Measurements from ENCODE around the gene MZT2B. TPM values are rescaled to one million over a fixed set of nuclear protein-coding genes. Genes with fewer than 3 reads are reported as not detected.
"Not testable (repeated sequence)": the region's sequence is repeated elsewhere in the genome, so short reads cannot be mapped to it uniquely, and the experiment has no call there.

MZT2B gene
- total RNA-seq, 2 experiments from 2014 or later, result 326 to 336 TPM

DNA sequence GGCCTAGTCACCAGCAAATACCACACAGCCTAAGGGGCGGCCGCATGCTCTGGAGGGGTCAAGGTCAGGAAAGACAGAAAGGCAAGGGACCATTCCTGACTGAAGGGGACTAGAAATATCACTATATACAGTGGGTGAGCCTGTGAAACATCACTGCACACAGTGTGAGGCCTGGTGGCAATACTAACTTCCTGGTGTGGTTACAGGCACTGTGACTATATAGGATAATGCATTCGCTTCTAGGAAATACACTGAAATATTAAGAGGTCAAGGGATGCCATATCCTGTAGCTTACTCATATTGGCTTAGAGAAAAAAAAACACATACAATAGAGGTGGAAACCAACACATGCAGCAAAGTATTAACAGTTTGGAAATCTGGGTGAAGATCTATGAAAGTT is 12.9 kb upstream of the MZT2B start:
- CTCF ChIA-PET, POLR2A ChIA-PET: not testable (repeated sequence)

GRCh38 chr2:130169896-130170295 is 12.2 kb upstream of the MZT2B start:
- POLR2A ChIA-PET, result no interaction called here
- CTCF ChIA-PET, result no interaction called here

DNA sequence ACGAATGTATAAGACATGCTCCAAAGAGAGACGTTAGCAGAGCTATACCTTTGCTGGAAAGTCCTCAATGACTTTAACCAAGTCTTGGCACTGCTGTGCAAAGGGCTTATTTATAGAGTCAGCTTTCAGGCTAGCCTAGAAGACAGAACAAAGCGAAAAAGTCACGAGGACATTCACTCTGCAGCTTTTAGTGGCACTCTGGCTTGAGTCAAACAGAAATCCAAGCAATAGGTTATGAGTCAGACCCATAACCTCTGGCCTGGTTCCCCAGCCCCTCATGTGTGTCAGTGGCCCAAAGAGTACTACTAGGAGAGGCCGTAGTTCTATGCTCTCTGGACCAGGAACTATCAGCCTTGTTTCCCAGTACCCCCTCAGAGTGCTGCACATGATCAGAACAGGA is 7.2 kb upstream of the MZT2B start:
- CTCF ChIA-PET, POLR2A ChIA-PET: not testable (repeated sequence)

GRCh38 chr2:130180404-130181324 is 1.4 kb upstream of the MZT2B start:
- ChIA-PET POLR2A (interaction anchor here (0.6 to 2.4 kb wide), 2 partner anchors 162 to 1865 kb away, joined by 3 to 16 read pairs; partner anchors contain the start of gene IMP4), CTCF (interaction anchor here (0.8 to 2.1 kb wide), 5 partner anchors 36 to 164 kb away, joined by 3 to 16 read pairs (median 3); partner anchors contain the start of gene IMP4)

GRCh38 chr2:130181325-130181879 is 660 bp upstream of the MZT2B start, which contains the start of gene SMPD4:
Gene SMPD4 (minus strand): TSS chr2:130181602. CDS start chr2:130176592, 5,010 bp downstream.
- ChIA-PET CTCF (interaction anchor here (0.8 to 2.1 kb wide), 5 partner anchors 37 to 163 kb away, joined by 3 to 16 read pairs (median 3); partner anchors contain the start of gene IMP4), POLR2A (interaction anchor here (2.4 kb wide), 1 partner anchor 161 kb away, joined by 16 read pairs; the partner anchor contains the start of gene IMP4)

GRCh38 chr2:130182826-130183511 is 907 bp downstream of the MZT2B start:
- CTCF ChIA-PET, result interaction anchor here (0.8 to 2.1 kb wide), 2 partner anchors 38 to 159 kb away, joined by 3 to 16 read pairs; partner anchors contain the start of genes CCDC74B and IMP4
- POLR2A ChIA-PET, result not testable (repeated sequence)

DNA sequence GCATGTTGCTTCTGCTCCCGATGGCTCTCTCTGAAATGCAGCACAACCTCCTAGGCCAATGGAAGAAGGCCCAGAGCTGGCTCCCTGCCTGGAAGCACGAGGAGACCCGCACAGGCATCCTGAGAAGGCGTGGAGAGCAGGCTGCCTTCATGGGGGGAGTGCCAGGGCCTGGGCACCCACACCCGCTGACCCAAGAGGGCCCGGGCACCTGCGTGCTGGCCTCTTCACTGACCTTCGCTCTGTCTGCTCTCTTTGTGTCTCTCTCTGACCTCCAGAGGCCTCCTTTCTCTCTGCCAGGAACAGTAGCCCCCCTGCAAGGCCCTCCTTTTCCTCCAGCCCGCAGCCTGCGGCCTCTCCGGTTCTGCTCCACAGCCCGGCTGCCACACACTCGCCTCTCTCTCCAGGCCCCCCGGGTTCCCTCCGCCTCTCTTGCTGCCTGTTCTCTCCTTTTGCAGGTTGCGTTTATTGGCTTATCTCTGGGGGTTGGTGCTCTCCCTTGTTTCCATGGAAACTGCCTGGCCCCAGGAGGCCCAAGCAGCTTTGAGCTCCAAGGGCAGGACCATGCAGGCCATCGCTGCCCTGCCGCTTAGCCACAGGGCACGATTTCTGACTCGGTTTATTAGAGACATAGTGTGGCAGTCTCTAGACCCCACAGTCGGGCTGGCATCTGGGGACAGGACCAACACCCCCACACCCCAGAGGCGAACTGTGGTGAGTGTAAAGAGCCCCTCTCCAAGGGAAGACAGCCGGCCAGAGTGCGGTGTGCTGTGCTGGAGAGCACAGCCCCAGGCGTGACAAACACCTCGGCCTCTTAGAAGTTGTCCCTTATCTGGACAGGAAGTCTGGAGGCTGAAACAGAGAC is 1.7 kb downstream of the MZT2B start:
- POLR2A ChIA-PET, result no interaction called here
- CTCF ChIA-PET, result no interaction called here

DNA sequence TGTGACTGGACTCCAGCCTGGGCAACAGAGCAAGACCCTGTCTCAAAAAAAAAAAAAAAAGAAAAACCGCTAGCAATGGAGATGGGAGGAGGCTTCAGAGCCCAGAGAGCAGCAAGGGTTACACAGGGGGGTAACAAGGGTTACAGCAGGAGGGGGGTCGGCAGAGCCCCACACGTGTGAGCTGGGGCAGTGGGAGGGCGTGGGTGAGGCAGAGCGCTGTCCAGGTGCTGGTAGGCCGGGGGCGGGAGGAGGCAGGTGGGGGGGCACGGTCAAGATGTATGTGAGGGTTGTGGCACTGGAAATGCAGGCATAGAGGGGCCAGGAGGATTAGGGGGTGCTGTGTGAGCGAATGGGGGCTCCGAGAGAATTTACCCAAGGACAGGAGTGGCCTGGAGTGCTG is 3.4 kb downstream of the MZT2B start:
- ChIA-PET POLR2A (interaction anchor here (0.7 to 1.4 kb wide), 3 partner anchors 148 to 1304 kb away, joined by 3 to 9 read pairs (median 3); no protein-coding TSS in a partner anchor), CTCF (no interaction called here)

GRCh38 chr2:130185896-130186295 is 3.8 kb downstream of the MZT2B start:
- ChIA-PET CTCF (no interaction called here), POLR2A (interaction anchor here (0.7 to 1.5 kb wide), 4 partner anchors 147 to 1303 kb away, joined by 3 to 9 read pairs (median 4); no protein-coding TSS in a partner anchor)

GRCh38 chr2:130186391-130186790 is 4.3 kb downstream of the MZT2B start:
- POLR2A ChIA-PET, result interaction anchor here (1.5 kb wide), 1 partner anchor 1303 kb away, joined by 5 read pairs; no protein-coding TSS in a partner anchor
- CTCF ChIA-PET, result no interaction called here

DNA sequence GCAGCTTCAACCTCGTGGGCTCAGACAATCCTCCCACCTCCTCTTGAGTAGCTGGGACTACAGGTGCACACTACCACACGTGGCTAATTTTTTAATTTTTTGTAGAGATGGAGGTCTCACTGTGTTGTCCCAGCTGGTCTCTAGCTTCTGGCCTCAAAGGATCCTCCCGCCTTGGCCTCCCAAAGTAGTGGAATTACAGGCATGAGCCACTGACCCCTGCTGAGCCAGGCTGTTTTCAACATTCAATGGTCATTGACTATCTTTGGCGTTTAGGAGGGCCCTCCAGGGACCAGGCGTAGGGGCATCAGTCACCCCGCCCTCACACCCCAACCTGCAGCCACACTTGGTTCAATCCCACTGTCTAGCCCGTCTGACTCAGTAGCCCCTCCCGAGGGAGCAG is 5.2 kb downstream of the MZT2B start:
- ChIA-PET CTCF (no interaction called here), POLR2A (interaction anchor here (1.5 kb wide), 1 partner anchor 1302 kb away, joined by 5 read pairs; no protein-coding TSS in a partner anchor)

GRCh38 chr2:130187859-130188792 is 6.1 kb downstream of the MZT2B start:
- POLR2A ChIA-PET, CTCF ChIA-PET: not testable (repeated sequence)

- CTCF ChIA-PET, POLR2A ChIA-PET: not testable (repeated sequence)
These were observed 6.9 kb downstream of the MZT2B start for GRCh38 chr2:130188958-130189357.

- ChIA-PET CTCF (interaction anchor here (0.8 kb wide), 1 partner anchor 12 kb away, joined by 4 read pairs; no protein-coding TSS in a partner anchor), POLR2A (no interaction called here)
These were observed 8.2 kb downstream of the MZT2B start for GRCh38 chr2:130190237-130190636.

GRCh38 chr2:130191319-130191718 is 9.3 kb downstream of the MZT2B start:
- POLR2A ChIA-PET, CTCF ChIA-PET: not testable (repeated sequence)

- CTCF ChIA-PET, POLR2A ChIA-PET: not testable (repeated sequence)
These were observed 10.4 kb downstream of the MZT2B start for GRCh38 chr2:130192451-130192850.

GRCh38 chr2:130193824-130194223 is 11.8 kb downstream of the MZT2B start:
- CTCF ChIA-PET, POLR2A ChIA-PET: not testable (repeated sequence)

- POLR2A ChIA-PET, CTCF ChIA-PET: not testable (repeated sequence)
These were observed 13.1 kb downstream of the MZT2B start for GRCh38 chr2:130195089-130195635.
